AG09319 (cell line): Measurements from ENCODE around the gene ALKBH5.

Experiments
- DNase-seq: peaks from one replicate; pipeline ENCODE4 v3.0.0-alpha.2; 2010; ENCODE audit warnings: low read depth; ENCODE audit errors: extremely low read depth
- TF ChIP-seq, protein P1 (sequence below): IDR thresholded peaks from 2 replicates; pipeline ENCODE4 v1.5.1; 2011; ENCODE audit warnings: low read depth, mild to moderate bottlenecking, inconsistent platforms, low read length, moderate library complexity

The ALKBH5 gene

GRCh38 chr17:18227635-18228034 lies 44.0 kb downstream of the ALKBH5 start:
- no peak for DNase-seq
- TF ChIP-seq, protein P1, sequence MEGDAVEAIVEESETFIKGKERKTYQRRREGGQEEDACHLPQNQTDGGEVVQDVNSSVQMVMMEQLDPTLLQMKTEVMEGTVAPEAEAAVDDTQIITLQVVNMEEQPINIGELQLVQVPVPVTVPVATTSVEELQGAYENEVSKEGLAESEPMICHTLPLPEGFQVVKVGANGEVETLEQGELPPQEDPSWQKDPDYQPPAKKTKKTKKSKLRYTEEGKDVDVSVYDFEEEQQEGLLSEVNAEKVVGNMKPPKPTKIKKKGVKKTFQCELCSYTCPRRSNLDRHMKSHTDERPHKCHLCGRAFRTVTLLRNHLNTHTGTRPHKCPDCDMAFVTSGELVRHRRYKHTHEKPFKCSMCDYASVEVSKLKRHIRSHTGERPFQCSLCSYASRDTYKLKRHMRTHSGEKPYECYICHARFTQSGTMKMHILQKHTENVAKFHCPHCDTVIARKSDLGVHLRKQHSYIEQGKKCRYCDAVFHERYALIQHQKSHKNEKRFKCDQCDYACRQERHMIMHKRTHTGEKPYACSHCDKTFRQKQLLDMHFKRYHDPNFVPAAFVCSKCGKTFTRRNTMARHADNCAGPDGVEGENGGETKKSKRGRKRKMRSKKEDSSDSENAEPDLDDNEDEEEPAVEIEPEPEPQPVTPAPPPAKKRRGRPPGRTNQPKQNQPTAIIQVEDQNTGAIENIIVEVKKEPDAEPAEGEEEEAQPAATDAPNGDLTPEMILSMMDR = no peak

- TF ChIP-seq, protein P1 = no peak
- no peak for DNase-seq
These were observed 44.6 kb downstream of the ALKBH5 start for GRCh38 chr17:18228176-18228682.

GRCh38 chr17:18229254-18229653 lies 45.6 kb downstream of the ALKBH5 start:
- TF ChIP-seq, protein P1 = no peak
- DNase-seq = no peak

DNA sequence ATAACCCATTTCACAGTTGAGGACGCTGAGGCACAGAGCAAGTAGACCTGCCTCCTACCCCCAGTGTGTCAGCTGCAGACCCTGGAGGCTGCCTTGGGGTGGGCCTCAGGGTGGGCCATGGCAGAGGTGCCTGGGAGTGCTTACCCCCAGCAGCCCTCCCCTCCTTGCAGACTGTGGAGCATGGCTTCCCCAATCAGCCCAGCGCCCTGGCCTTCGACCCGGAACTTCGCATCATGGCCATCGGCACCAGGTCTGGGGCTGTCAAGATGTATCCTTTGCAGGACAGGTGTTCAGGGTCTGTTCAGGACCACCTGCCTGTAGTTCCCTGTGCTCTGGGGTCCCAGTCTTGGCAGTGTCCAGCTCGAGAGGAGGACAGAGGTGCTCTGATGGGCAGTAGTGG lies 46.1 kb downstream of the ALKBH5 start:
- TF ChIP-seq, protein P1 = no peak
- no peak for DNase-seq

DNA sequence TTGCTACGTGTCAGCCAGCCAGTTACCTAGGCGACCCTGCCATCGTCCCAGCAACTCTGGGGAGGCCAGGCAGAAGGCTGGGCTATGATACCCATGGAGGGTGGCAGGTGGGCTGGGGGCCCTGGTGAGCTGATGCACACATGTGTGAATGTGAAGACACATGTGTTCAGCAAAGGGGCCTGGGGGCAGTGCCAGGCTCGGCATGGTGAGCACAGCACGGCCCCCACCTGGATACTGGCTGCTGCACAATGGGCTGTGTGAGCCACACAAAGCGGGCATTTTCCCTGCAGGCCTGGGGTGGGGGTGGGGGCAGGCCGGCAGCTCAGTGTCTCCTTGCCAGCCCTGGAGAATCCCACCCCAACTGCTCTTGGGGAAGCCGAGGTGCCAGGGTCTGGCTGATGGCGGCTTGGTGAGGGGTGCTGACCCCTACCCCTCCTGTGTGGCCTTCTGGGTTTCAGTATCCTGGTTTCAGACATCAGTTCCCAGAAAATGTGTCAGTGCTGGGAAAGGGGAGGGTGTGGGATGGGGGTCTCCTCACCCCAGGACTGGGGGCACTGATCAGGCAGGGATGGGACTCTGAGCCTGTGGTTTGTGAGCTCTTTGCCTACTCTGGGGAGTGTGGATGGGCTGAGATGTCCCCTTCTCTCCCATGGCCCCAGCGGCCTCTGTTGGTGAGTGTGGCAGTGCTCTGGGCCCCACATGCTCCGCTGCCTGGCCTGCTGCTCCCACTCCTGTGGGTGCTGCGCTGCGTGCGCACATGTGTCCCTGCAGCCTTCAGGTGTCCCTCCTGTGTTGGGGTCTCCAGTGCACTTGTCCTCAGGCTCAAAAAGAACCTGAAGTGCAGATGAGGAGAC lies 46.9 kb downstream of the ALKBH5 start:
- no peak for DNase-seq

DNA sequence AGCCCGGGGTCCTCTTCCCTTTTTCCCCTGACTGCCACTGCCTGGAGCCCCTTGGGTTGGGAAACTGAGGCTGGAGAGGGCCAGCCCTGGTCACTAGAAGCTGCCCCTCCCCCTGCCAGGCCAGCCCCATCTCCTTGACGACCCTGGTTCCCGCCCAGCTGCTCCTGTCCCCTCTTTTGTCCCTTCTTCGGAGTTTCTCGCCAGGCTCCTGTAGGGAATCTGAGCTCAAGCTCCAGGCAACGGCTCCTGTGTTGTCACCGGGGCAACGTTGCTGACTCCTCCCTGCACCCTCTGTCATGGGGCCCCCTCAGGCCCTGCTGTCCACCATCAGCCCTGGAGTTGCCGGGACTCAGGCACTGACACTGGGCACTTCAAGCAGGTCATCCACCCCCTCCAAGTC lies 47.5 kb downstream of the ALKBH5 start:
- DNase-seq = no peak
- TF ChIP-seq, protein P1 = no peak

More for the DNA sequence above, 46.9 kb downstream of the ALKBH5 start:
- TF ChIP-seq, protein P1 = no peak

DNA sequence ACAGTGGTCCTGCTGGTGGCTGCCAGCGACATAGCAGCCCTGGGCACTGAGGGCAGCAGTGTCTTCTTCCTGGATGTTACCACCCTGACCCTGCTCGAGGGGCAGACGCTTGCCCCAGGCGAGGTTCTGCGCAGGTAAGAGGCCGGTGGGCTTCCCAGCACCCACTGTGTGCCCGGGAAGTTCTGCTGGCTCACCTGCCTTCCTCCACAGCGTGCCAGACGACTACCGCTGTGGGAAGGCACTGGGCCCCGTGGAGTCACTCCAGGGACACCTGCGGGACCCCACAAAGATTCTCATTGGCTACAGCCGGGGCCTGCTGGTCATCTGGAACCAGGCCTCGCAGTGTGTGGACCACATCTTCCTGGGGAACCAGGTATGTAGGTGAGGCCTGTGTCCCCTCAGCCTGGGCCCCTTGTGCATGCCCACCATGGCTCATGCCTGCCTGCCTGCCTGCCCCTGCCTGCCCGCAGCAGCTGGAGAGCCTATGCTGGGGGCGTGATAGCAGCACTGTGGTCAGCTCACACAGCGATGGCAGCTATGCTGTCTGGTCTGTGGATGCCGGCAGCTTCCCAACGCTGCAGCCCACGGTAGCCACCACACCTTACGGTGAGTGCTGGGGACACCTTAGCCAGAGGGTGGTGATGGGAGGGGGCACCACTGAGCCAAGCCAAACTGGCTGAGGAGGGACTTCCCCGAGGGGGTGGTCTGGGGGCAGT lies 50.3 kb downstream of the ALKBH5 start:
- no peak for DNase-seq
- TF ChIP-seq, protein P1 = no peak
